BJ (cell line): ENCODE measurements around the gene MUC6. TPM values are rescaled to one million over a fixed set of nuclear protein-coding genes. Genes with fewer than 3 reads are reported as not detected.

Experiments
- CTCF ChIA-PET: fragments of 350-600 bp; formaldehyde crosslinking; extraction: SDS; loops from one replicate; lab custom pipeline; 2021; ENCODE audit warnings: antibody characterized with exemption, inconsistent platforms; lab: Yijun Ruan, JAX
- POLR2A ChIA-PET: fragments of 300-600 bp; sonication (Branson Sonifier 250); formaldehyde crosslinking; extraction: SDS; loops from one replicate; lab custom pipeline; 2021; ENCODE audit warnings: antibody characterized with exemption; lab: Charles Lee
- DNase-seq: peaks from one replicate; pipeline ENCODE4 v3.0.0-alpha.2; 2011; ENCODE audit warnings: low read depth
- H3K27me3 ChIP-seq: 2 replicates; pipeline ENCODE4 v1.6.0; 2011; ENCODE audit warnings: low read length; ENCODE audit not compliant: control insufficient read depth, insufficient read depth
- H3K36me3 ChIP-seq: 2 replicates; pipeline ENCODE4 v1.5.1; 2011; ENCODE audit warnings: low read length; ENCODE audit not compliant: control insufficient read depth, insufficient read depth
- H3K4me3 ChIP-seq: 2 replicates; pipeline ENCODE4 v1.5.1; 2011; ENCODE audit warnings: low read depth, mild to moderate bottlenecking, control low read depth, low read length
- polyA plus RNA-seq: library from polyadenylated mRNA; depleted of rRNA; stranded (reverse); fragments of >200 nt; gene quantifications from 2 replicates; pipeline ENCODE4 v1.2.3, GENCODE V29; 2011
- TF ChIP-seq, protein P1 (sequence below): IDR thresholded peaks from 2 replicates; pipeline ENCODE4 v1.5.1; 2011; ENCODE audit warnings: low read depth, mild to moderate bottlenecking, control low read depth, inconsistent platforms, low read length, moderate library complexity; ENCODE audit not compliant: insufficient read depth

MUC6 gene
- polyA plus RNA-seq, 1 experiment: not detected

GRCh38 chr11:1062075-1062820 lies 25.7 kb upstream of the MUC6 start:
- TF ChIP-seq, protein P1, sequence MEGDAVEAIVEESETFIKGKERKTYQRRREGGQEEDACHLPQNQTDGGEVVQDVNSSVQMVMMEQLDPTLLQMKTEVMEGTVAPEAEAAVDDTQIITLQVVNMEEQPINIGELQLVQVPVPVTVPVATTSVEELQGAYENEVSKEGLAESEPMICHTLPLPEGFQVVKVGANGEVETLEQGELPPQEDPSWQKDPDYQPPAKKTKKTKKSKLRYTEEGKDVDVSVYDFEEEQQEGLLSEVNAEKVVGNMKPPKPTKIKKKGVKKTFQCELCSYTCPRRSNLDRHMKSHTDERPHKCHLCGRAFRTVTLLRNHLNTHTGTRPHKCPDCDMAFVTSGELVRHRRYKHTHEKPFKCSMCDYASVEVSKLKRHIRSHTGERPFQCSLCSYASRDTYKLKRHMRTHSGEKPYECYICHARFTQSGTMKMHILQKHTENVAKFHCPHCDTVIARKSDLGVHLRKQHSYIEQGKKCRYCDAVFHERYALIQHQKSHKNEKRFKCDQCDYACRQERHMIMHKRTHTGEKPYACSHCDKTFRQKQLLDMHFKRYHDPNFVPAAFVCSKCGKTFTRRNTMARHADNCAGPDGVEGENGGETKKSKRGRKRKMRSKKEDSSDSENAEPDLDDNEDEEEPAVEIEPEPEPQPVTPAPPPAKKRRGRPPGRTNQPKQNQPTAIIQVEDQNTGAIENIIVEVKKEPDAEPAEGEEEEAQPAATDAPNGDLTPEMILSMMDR: no peak
- ChIA-PET CTCF (interaction anchor here (3.4 kb wide), 1 partner anchor 11 kb away, joined by 16 read pairs; no protein-coding TSS in a partner anchor), POLR2A (no interaction called here)
- H3K36me3 ChIP-seq: no peaks in the 10 kb centered on the region
- DNase-seq: no peak
- no peaks in the 10 kb centered on the region for H3K27me3 ChIP-seq
- H3K4me3 ChIP-seq: no peak overlapping the region

DNA sequence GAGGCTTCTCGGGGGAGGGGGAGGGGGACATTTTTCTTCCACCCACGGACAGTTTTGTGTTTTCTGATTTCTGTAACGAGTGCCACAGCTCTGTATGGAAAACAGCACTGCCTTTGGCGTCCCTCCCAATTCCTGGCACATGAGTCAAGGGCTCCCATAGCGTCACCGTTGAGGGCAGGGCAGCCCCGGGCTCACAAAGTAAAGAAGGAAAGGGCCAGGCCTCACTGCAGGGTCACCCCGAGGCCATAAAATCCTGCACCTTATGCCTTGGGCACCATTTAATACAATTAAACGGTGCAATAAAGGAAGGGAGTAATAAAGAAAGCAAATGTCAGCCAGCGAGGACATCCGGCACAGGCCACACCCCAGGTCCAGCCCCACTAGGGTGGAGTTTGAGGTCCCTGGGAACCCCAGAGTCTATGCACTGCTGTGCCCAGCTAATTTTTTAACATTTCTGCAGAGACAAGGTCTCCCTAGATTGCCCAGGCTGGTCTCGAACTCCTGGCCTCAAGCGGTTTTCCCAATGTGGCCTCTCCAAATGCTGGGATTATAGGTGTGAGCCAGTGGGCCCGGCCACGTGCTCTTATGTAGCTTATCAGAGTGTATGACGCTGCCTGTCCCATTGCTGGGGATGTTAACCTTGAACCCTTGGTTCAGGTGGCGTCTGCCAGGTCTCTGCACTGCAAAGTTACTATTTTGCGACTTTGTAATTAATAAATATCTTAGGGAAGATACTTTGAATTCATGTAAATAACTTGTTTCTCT lies 24.5 kb upstream of the MUC6 start:
- ChIA-PET POLR2A (interaction anchor here (0.5 kb wide), 1 partner anchor 15 kb away, joined by 4 read pairs; no protein-coding TSS in a partner anchor), CTCF (interaction anchor here (0.5 to 3.4 kb wide), 2 partner anchors 10 to 454 kb away, joined by 3 to 16 read pairs; no protein-coding TSS in a partner anchor)
- Histone ChIP-seq H3K4me3 (no peak overlapping the region), H3K36me3 (no peaks in the 10 kb centered on the region), H3K27me3 (no peaks in the 10 kb centered on the region)
- peak; percentile 65 for DNase-seq
- TF ChIP-seq, protein P1: no peak

GRCh38 chr11:1060410-1060809 lies 23.9 kb upstream of the MUC6 start:
- no peaks in the 10 kb centered on the region for H3K27me3 ChIP-seq
- no peak for DNase-seq
- no peak overlapping the region for H3K4me3 ChIP-seq
- ChIA-PET POLR2A (no interaction called here), CTCF (interaction anchor here (3.4 kb wide), 1 partner anchor 9 kb away, joined by 16 read pairs; no protein-coding TSS in a partner anchor)
- no peaks in the 10 kb centered on the region for H3K36me3 ChIP-seq
- TF ChIP-seq, protein P1: no peak

- POLR2A ChIA-PET: no interaction called here
- CTCF ChIA-PET: interaction anchor here (3.4 kb wide), 1 partner anchor 9 kb away, joined by 16 read pairs; no protein-coding TSS in a partner anchor
Observed at GRCh38 chr11:1059759-1060158, 23.2 kb upstream of the MUC6 start.

More at GRCh38 chr11:1059759-1060158, 23.2 kb upstream of the MUC6 start:
- TF ChIP-seq, protein P1: no peak
- H3K27me3 ChIP-seq: no peaks in the 10 kb centered on the region
- DNase-seq: no peak
- no peak overlapping the region for H3K4me3 ChIP-seq
- no peaks in the 10 kb centered on the region for H3K36me3 ChIP-seq
